GM19468 (cell line): ENCODE measurements around the gene CELA2B.
"Not testable (repeated sequence)": the region's sequence is repeated elsewhere in the genome, so short reads cannot be mapped to it uniquely, and the experiment has no call there.

ENCODE experiments used
- ATAC-seq: cut with Tn5 transposase; IDR thresholded peaks from one replicate; pipeline ENCODE4 v1.9.1; 2021; ENCODE audit warnings: mild to moderate bottlenecking, moderate library complexity, moderate number of reproducible peaks; ENCODE audit not compliant: unreplicated experiment; ENCODE audit errors: extremely low read depth

CELA2B gene

GRCh38 chr1:15491010-15491409 is 15.1 kb downstream of the CELA2B start:
- ATAC-seq = not testable (repeated sequence)

- ATAC-seq = no peak
Measured at GRCh38 chr1:15492596-15492995, 16.7 kb downstream of the CELA2B start.

GRCh38 chr1:15493869-15494390 is 18.0 kb downstream of the CELA2B start:
- no peak for ATAC-seq

GRCh38 chr1:15500184-15501178 is 24.6 kb downstream of the CELA2B start:
- ATAC-seq = no peak

GRCh38 chr1:15501208-15502032 is 25.5 kb downstream of the CELA2B start:
- no peak for ATAC-seq

- ATAC-seq = no peak
Measured at GRCh38 chr1:15504436-15504835, 28.5 kb downstream of the CELA2B start.

GRCh38 chr1:15506831-15507230 is 30.9 kb downstream of the CELA2B start:
- ATAC-seq = no peak

- ATAC-seq = no peak
Measured at GRCh38 chr1:15507278-15507677, 31.4 kb downstream of the CELA2B start.

GRCh38 chr1:15508700-15509487 is 33.0 kb downstream of the CELA2B start:
- no peak for ATAC-seq

- no peak for ATAC-seq
Measured at GRCh38 chr1:15509586-15509985, 33.7 kb downstream of the CELA2B start.

- ATAC-seq = no peak
Measured at GRCh38 chr1:15510611-15511405, 34.9 kb downstream of the CELA2B start.

GRCh38 chr1:15513192-15513591 is 37.3 kb downstream of the CELA2B start:
- no peak for ATAC-seq

- ATAC-seq = no peak
Measured at GRCh38 chr1:15513919-15514318, 38.0 kb downstream of the CELA2B start.

GRCh38 chr1:15514557-15514956 is 38.7 kb downstream of the CELA2B start:
- ATAC-seq = not testable (repeated sequence)

- no peak for ATAC-seq
Measured at GRCh38 chr1:15515022-15515663, 39.2 kb downstream of the CELA2B start.

- no peak for ATAC-seq
Measured at GRCh38 chr1:15519625-15520024, 43.7 kb downstream of the CELA2B start.

- ATAC-seq = not testable (repeated sequence)
Measured at GRCh38 chr1:15521206-15521906, 45.5 kb downstream of the CELA2B start.

- no peak for ATAC-seq
Measured at GRCh38 chr1:15522551-15522950, 46.6 kb downstream of the CELA2B start.
